Parathyroid adenoma (tissue), 2 donors: Measurements from ENCODE around the gene RAMACL.

Experiments
- H2AFZ ChIP-seq: fragments of 300-600 bp; sonication (generic); one replicate; pipeline ENCODE4 v1.7.0; 2017; ENCODE audit warnings: antibody characterized with exemption, mild to moderate bottlenecking
- H3K27ac ChIP-seq: fragments of 300-600 bp; sonication (generic); one replicate; pipeline ENCODE4 v1.7.0; 2017
- H3K27me3 ChIP-seq: fragments of 300-600 bp; sonication (generic); one replicate; pipeline ENCODE4 v1.7.0; 2017; ENCODE audit warnings: low read length; ENCODE audit not compliant: control insufficient read depth, insufficient read depth
- H3K36me3 ChIP-seq: fragments of 300-600 bp; sonication (generic); one replicate; pipeline ENCODE4 v1.7.0; 2017; ENCODE audit warnings: low read length; ENCODE audit not compliant: control insufficient read depth, insufficient read depth
- H3K4me1 ChIP-seq: fragments of 300-600 bp; sonication (generic); one replicate; pipeline ENCODE4 v1.7.0; 2017; ENCODE audit warnings: control low read depth
- H3K4me2 ChIP-seq: fragments of 300-600 bp; sonication (generic); one replicate; pipeline ENCODE4 v1.7.0; 2017; ENCODE audit warnings: low read length
- H3K4me3 ChIP-seq: fragments of 300-600 bp; sonication (generic); one replicate; pipeline ENCODE4 v1.7.0; 2017; ENCODE audit warnings: low read depth, low read length
- H3K79me2 ChIP-seq: fragments of 300-600 bp; sonication (generic); one replicate; pipeline ENCODE4 v1.7.0; 2017; ENCODE audit warnings: control low read depth
- H3K9ac ChIP-seq: fragments of 300-600 bp; sonication (generic); one replicate; pipeline ENCODE4 v1.7.0; 2017; ENCODE audit warnings: mild to moderate bottlenecking
- H3K9me3 ChIP-seq: fragments of 300-600 bp; sonication (generic); one replicate; pipeline ENCODE4 v1.7.0; 2017; ENCODE audit warnings: low read length; ENCODE audit not compliant: control insufficient read depth
- CTCF ChIP-seq: fragments of 300-600 bp; sonication (generic); IDR thresholded peaks from one replicate; pipeline ENCODE4 v1.7.0; 2017; ENCODE audit warnings: antibody characterized with exemption, mild to moderate bottlenecking
- donor health status: primary hyperparathyroidism.

Gene RAMACL

GRCh38 chr6:166554316-166554715, 32.2 kb downstream of the RAMACL start:
- no peak for TF ChIP-seq CTCF
- H2AFZ ChIP-seq: no peak overlapping the region
- H3K79me2 ChIP-seq: peaks cover 38% of the 10 kb centered on the region
- H3K27ac ChIP-seq: peak overlapping the region; percentile 45
- H3K4me1 ChIP-seq: peaks cover 25% of the 10 kb centered on the region
- no peak overlapping the region for H3K4me2 ChIP-seq
- H3K36me3 ChIP-seq: no peaks in the 10 kb centered on the region
- no peak overlapping the region for H3K9ac ChIP-seq
- H3K9me3 ChIP-seq: no peaks in the 10 kb centered on the region
- no peak overlapping the region for H3K4me3 ChIP-seq
- H3K27me3 ChIP-seq: no peaks in the 10 kb centered on the region

DNA sequence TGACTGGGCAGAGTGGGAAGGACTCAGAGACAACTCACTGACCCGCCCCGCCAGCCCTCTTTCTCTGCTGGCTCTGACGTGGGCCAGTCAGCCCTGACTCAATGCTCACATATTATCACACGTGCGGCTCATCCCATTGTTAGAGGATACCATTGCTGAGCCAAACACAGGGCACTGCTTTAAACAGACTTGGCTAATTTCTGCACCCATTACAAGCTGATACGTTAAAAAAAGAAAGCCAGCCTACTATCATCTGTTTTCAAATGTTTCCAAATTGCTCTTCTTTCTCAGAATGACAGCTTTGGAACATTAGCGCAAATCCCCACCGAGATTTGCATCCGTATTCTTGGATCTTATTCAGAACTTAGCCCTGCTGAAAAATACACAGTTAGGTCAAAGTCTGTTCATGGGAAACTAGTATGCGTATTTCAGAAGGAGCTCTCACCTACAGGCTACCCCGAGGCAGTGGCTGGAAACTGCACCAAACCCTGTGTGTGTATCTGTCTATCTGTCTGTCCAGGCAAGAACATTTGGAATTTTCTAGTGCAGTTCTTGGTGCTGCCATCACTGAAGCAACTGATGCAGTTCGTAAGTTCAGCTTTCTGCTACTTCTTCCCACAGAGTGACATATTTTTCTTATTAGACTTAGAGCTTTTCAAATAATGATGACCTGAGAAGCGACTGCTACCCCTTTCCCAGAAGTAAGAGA, 32.8 kb downstream of the RAMACL start:
- peaks cover 25% of the 10 kb centered on the region for H3K4me1 ChIP-seq
- peak overlapping the region; percentile 27 for H3K27ac ChIP-seq
- H3K4me3 ChIP-seq: no peak overlapping the region

DNA sequence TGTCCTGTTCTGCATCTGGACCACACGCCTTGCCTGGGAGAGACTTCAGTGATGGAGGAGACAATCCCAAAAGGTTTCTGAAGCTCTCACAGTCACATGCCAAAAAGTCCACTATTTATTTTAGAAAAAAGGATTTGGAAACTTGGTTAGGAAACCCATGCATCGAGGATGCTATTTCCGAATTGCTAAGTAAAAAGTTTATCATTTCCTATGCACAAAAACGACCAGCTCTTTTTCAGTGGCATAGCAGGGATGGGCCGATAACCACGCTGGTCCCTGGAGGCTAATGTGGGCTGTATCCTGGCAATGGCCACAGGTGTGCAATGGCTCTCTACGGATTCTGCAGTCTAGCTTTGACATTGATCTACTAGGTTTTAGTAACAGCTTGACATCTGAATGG, 33.9 kb downstream of the RAMACL start:
- Histone ChIP-seq H3K27me3 (no peaks in the 10 kb centered on the region), H3K9me3 (no peaks in the 10 kb centered on the region), H3K9ac (no peak overlapping the region), H3K4me3 (no peak overlapping the region), H3K79me2 (peaks cover 36% of the 10 kb centered on the region), H3K4me1 (peaks cover 15% of the 10 kb centered on the region), H3K4me2 (no peak overlapping the region), H3K27ac (no peak overlapping the region), H3K36me3 (no peaks in the 10 kb centered on the region), H2AFZ (no peak overlapping the region)
- no peak for TF ChIP-seq CTCF

More for the DNA sequence above, 32.8 kb downstream of the RAMACL start:
- Histone ChIP-seq H3K79me2 (peaks cover 43% of the 10 kb centered on the region), H3K36me3 (no peaks in the 10 kb centered on the region), H3K27me3 (no peaks in the 10 kb centered on the region), H3K9me3 (no peaks in the 10 kb centered on the region), H3K4me2 (no peak overlapping the region), H3K9ac (no peak overlapping the region), H2AFZ (no peak overlapping the region)
- TF ChIP-seq CTCF: no peak

GRCh38 chr6:166551754-166552495, 34.6 kb downstream of the RAMACL start:
- H3K4me2 ChIP-seq: no peak overlapping the region
- no peaks in the 10 kb centered on the region for H3K27me3 ChIP-seq
- H3K4me1 ChIP-seq: peaks cover 8% of the 10 kb centered on the region
- H2AFZ ChIP-seq: no peak overlapping the region
- peaks cover 42% of the 10 kb centered on the region for H3K79me2 ChIP-seq
- no peak overlapping the region for H3K9ac ChIP-seq
- H3K27ac ChIP-seq: no peak overlapping the region
- TF ChIP-seq CTCF: no peak
- no peak overlapping the region for H3K4me3 ChIP-seq
- no peaks in the 10 kb centered on the region for H3K36me3 ChIP-seq
- no peaks in the 10 kb centered on the region for H3K9me3 ChIP-seq
